HG03066 (cell line): ENCODE results near the gene ELN.

Experiments
- ATAC-seq: cut with Tn5 transposase; IDR thresholded peaks from one replicate; pipeline ENCODE4 v1.9.1; 2021; ENCODE audit warnings: low read depth; ENCODE audit not compliant: unreplicated experiment

ELN gene

GRCh38 chr7:74084722-74085578 is 57.0 kb downstream of the ELN start:
- ATAC-seq, result no peak

GRCh38 chr7:74087791-74088453 is 59.9 kb downstream of the ELN start:
- no peak for ATAC-seq

GRCh38 chr7:74092321-74092963 is 64.5 kb downstream of the ELN start:
- peak; percentile 2 for ATAC-seq

GRCh38 chr7:74092964-74093471 is 65.0 kb downstream of the ELN start:
- peak; percentile 68 for ATAC-seq

- ATAC-seq, result peak; percentile 17
Measured at GRCh38 chr7:74093671-74094223, 65.8 kb downstream of the ELN start.

- peak; percentile 46 for ATAC-seq
Measured at GRCh38 chr7:74094224-74095101, 66.5 kb downstream of the ELN start.

- ATAC-seq, result no peak
Measured at GRCh38 chr7:74095135-74095534, 67.2 kb downstream of the ELN start.

- no peak for ATAC-seq
Measured at GRCh38 chr7:74097937-74098614, 70.1 kb downstream of the ELN start.

GRCh38 chr7:74099031-74099430 is 71.1 kb downstream of the ELN start:
- no peak for ATAC-seq

- ATAC-seq, result peak; percentile 72
Measured at GRCh38 chr7:74101061-74101681, 73.2 kb downstream of the ELN start.

- ATAC-seq, result no peak
Measured at GRCh38 chr7:74103219-74103772, 75.3 kb downstream of the ELN start.

- no peak for ATAC-seq
Measured at GRCh38 chr7:74104702-74105101, 76.7 kb downstream of the ELN start.

- ATAC-seq, result no peak
Measured at GRCh38 chr7:74105992-74106391, 78.0 kb downstream of the ELN start.

GRCh38 chr7:74106846-74107245 is 78.9 kb downstream of the ELN start:
- no peak for ATAC-seq

GRCh38 chr7:74115326-74115725 is 87.4 kb downstream of the ELN start:
- ATAC-seq, result no peak

GRCh38 chr7:74116356-74116755 is 88.4 kb downstream of the ELN start:
- ATAC-seq, result no peak
